HFF-Myc (cell line): ENCODE results near the gene RNF26.

Experiments used
- DNase-seq: peaks from one replicate; pipeline ENCODE4 v3.0.0-alpha.2; 2011; ENCODE audit warnings: low read depth; ENCODE audit errors: extremely low read depth
- H3K4me3 ChIP-seq: replicated peaks from 2 replicates; pipeline ENCODE4 v1.5.1; 2011; ENCODE audit warnings: low read depth, mild to moderate bottlenecking, control low read depth, low read length
- TF ChIP-seq, protein P1 (sequence below): IDR thresholded peaks from 2 replicates; pipeline ENCODE4 v1.5.1; 2012; ENCODE audit warnings: mild to moderate bottlenecking, low read depth, low read length, control low read depth; ENCODE audit errors: missing control alignments

RNF26 gene

GRCh38 chr11:119297938-119298337 lies 36.4 kb upstream of the RNF26 start:
- DNase-seq, result no peak
- TF ChIP-seq, protein P1, sequence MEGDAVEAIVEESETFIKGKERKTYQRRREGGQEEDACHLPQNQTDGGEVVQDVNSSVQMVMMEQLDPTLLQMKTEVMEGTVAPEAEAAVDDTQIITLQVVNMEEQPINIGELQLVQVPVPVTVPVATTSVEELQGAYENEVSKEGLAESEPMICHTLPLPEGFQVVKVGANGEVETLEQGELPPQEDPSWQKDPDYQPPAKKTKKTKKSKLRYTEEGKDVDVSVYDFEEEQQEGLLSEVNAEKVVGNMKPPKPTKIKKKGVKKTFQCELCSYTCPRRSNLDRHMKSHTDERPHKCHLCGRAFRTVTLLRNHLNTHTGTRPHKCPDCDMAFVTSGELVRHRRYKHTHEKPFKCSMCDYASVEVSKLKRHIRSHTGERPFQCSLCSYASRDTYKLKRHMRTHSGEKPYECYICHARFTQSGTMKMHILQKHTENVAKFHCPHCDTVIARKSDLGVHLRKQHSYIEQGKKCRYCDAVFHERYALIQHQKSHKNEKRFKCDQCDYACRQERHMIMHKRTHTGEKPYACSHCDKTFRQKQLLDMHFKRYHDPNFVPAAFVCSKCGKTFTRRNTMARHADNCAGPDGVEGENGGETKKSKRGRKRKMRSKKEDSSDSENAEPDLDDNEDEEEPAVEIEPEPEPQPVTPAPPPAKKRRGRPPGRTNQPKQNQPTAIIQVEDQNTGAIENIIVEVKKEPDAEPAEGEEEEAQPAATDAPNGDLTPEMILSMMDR, result no peak
- no peak overlapping the region for H3K4me3 ChIP-seq

GRCh38 chr11:119298726-119299125 lies 35.6 kb upstream of the RNF26 start:
- H3K4me3 ChIP-seq, result no peak overlapping the region
- no peak for DNase-seq
- TF ChIP-seq, protein P1, result no peak

- no peak overlapping the region for H3K4me3 ChIP-seq
- TF ChIP-seq, protein P1, result no peak
- no peak for DNase-seq
Measured at GRCh38 chr11:119299416-119299815, 34.9 kb upstream of the RNF26 start.

DNA sequence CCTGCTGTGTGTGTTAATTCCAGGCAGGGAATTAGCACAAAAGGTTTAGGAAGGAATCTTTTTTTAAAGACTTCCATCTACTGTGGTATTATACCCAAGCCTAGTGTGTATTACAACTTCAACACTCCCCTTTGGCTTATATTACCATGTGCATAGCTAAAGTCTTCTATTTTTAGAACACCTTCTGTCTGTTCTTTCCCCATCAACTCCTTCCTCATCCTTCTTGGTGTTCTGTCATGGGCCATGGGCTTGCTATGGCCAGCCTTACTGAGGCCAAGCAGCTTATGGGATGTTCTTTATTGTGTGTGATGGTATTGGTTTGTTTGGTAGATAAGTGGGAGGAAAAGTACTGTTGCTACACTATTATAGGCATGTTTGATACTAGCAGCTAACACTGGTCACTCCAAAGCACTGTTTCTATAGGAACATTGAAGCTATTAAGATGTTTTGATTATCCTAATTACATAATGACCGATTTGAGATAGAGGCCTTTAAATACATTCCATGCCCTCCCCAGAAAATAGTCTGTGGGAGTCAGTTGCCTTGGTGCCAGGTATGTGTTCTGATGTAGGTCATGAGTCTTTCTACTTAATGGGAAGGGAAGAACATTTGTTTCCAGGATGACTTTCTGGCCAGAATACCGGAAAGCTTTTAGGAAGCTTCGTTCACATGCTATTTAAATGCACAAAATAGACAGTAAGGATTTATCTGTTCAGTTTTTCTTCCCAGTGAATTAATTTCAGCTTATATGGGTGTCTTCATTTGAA lies 33.9 kb upstream of the RNF26 start:
- TF ChIP-seq, protein P1, result no peak
- DNase-seq, result no peak
- H3K4me3 ChIP-seq, result no peak overlapping the region

- TF ChIP-seq, protein P1, result no peak
- H3K4me3 ChIP-seq, result no peak overlapping the region
- no peak for DNase-seq
Measured at GRCh38 chr11:119303227-119303718, 31.1 kb upstream of the RNF26 start.

DNA sequence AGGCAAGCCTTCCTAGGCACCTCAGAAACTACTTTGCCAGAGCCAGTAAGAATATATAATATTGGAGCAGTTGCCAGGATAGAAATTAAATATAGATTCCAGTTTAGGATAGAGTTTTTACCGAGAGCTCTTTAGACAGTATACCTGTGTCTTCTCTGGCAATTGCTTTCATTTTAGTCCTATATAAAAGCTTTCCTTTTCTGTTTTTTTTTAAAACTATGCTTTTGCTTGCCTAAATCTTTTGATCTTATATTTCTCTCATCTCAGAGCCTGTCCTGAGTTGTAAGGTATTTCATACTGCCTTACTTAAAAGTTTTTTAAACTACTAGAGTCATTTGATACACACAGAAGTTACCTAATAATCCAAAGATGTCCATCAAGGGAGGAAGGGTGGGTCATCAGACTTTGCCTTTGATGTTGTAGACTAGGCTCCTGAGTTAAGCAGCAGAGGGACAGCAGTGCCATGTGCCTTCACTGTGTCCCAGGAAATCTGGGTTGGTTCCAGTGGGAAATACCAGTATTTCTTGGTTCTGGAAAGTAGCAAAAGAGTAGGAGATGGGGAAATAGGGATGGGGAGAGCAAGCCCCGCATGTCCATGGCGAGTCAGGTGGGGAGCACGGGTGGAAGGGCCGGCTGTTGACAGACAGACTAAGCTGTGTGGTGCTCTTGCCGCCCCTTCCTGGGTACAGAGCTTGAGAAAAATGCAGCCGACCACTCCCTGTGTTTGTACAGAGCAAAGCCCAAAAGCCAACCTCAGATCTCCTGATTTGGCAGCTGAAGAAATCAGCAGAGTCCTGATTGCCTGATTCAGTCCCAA lies 28.6 kb upstream of the RNF26 start:
- TF ChIP-seq, protein P1, result no peak
- H3K4me3 ChIP-seq, result no peak overlapping the region
- no peak for DNase-seq
